Measurements from ENCODE around the gene RABIF. TPM values are rescaled to one million over a fixed set of nuclear protein-coding genes. Genes with fewer than 3 reads are reported as not detected.
"Not testable (repeated sequence)": the region's sequence is repeated elsewhere in the genome, so short reads cannot be mapped to it uniquely, and the experiment has no call there.

RABIF gene
- total and polyA plus RNA-seq, 2 experiments from 2014 or later: 2.9 to 22.6 TPM

GRCh38 chr1:202908998-202909397 is 20.0 kb upstream of the RABIF start:
- Histone ChIP-seq H3K4me3 (no peak overlapping the region), H3K4me1 (ENCODE audit: low read depth) (peaks cover 15% of the 10 kb centered on the region), H3K36me3 (peaks cover 41% of the 10 kb centered on the region), H3K27me3 (no peaks in the 10 kb centered on the region), H3K27ac (no peak overlapping the region), H3K9me3 (ENCODE audit: low read depth) (no peaks in the 10 kb centered on the region)
- TF ChIP-seq CTCF (IDR thresholded peaks at IDR 0.05; ENCODE audit: low read depth, low read length): no peak
- DNase-seq (ENCODE audit: low read depth in 1 of 2, low spot score in 1 of 2): no peak

GRCh38 chr1:202905331-202905730 is 16.4 kb upstream of the RABIF start:
- no peak for TF ChIP-seq CTCF (IDR thresholded peaks at IDR 0.05; ENCODE audit: low read depth, low read length)
- peaks cover 41% of the 10 kb centered on the region for H3K36me3 ChIP-seq

GRCh38 chr1:202903808-202904207 is 14.9 kb upstream of the RABIF start:
- H3K4me3 ChIP-seq; DNase-seq (ENCODE audit: low read depth in 1 of 2, low spot score in 1 of 2); H3K27me3 ChIP-seq; H3K9me3 ChIP-seq (ENCODE audit: low read depth): not testable (repeated sequence)
- Histone ChIP-seq H3K4me1 (ENCODE audit: low read depth) (peaks cover 15% of the 10 kb centered on the region), H3K36me3 (peaks cover 41% of the 10 kb centered on the region), H3K27ac (peak overlapping the region; percentile 80)

More at GRCh38 chr1:202905331-202905730, 16.4 kb upstream of the RABIF start:
- Histone ChIP-seq H3K4me1 (ENCODE audit: low read depth) (peaks cover 15% of the 10 kb centered on the region), H3K4me3 (no peak overlapping the region), H3K27ac (peak overlapping the region; percentile 80), H3K27me3 (no peaks in the 10 kb centered on the region), H3K9me3 (ENCODE audit: low read depth) (no peaks in the 10 kb centered on the region)
- no peak for DNase-seq (ENCODE audit: low read depth in 1 of 2, low spot score in 1 of 2)

GRCh38 chr1:202901555-202901954 is 12.6 kb upstream of the RABIF start:
- no peak overlapping the region for H3K4me3 ChIP-seq
- TF ChIP-seq CTCF (IDR thresholded peaks at IDR 0.05; ENCODE audit: low read depth, low read length): no peak
- no peak overlapping the region for H3K27ac ChIP-seq
- peaks cover 15% of the 10 kb centered on the region for H3K4me1 ChIP-seq (ENCODE audit: low read depth)
- no peaks in the 10 kb centered on the region for H3K27me3 ChIP-seq
- H3K36me3 ChIP-seq: peaks cover 29% of the 10 kb centered on the region
- no peaks in the 10 kb centered on the region for H3K9me3 ChIP-seq (ENCODE audit: low read depth)
- DNase-seq (ENCODE audit: low read depth in 1 of 2, low spot score in 1 of 2): no peak

- H3K4me1 ChIP-seq (ENCODE audit: low read depth): peaks cover 5% of the 10 kb centered on the region
- no peak for TF ChIP-seq CTCF (IDR thresholded peaks at IDR 0.05; ENCODE audit: low read depth, low read length)
- H3K36me3 ChIP-seq: peaks cover 44% of the 10 kb centered on the region
- no peaks in the 10 kb centered on the region for H3K9me3 ChIP-seq (ENCODE audit: low read depth)
- H3K27ac ChIP-seq: no peak overlapping the region
- H3K4me3 ChIP-seq: no peak overlapping the region
- no peaks in the 10 kb centered on the region for H3K27me3 ChIP-seq
- no peak for DNase-seq (ENCODE audit: low read depth in 1 of 2, low spot score in 1 of 2)
Observed at GRCh38 chr1:202892501-202892900, 3.6 kb upstream of the RABIF start.

- peaks cover 33% of the 10 kb centered on the region for H3K36me3 ChIP-seq
- TF ChIP-seq CTCF (IDR thresholded peaks at IDR 0.05; ENCODE audit: low read depth, low read length): no peak
- no peak overlapping the region for H3K27ac ChIP-seq
- no peaks in the 10 kb centered on the region for H3K27me3 ChIP-seq
- H3K4me1 ChIP-seq (ENCODE audit: low read depth): peaks cover 5% of the 10 kb centered on the region
- no peak overlapping the region for H3K4me3 ChIP-seq
- H3K9me3 ChIP-seq (ENCODE audit: low read depth): no peaks in the 10 kb centered on the region
- DNase-seq (ENCODE audit: low read depth in 1 of 2, low spot score in 1 of 2): no peak
Observed at GRCh38 chr1:202890392-202890791, 1.4 kb upstream of the RABIF start.
